ENCODE measurements around the gene S100A6.
A peak's percentile ranks its signal among the peaks of the same experiment; 100 is the strongest.
"Not testable (repeated sequence)": the region's sequence is repeated elsewhere in the genome, so short reads cannot be mapped to it uniquely, and the experiment has no call there.

Gene S100A6

GRCh38 chr1:153565529-153566374 lies 30.0 kb upstream of the S100A6 start, which contains the start of gene S100A2:
Gene S100A2 (minus strand): TSS chr1:153565844. CDS start chr1:153563877, 1,967 bp downstream.
- no peak within 1 kb of the TSS for H3K4me3 ChIP-seq (ENCODE audit: low read depth, low read length)

DNA sequence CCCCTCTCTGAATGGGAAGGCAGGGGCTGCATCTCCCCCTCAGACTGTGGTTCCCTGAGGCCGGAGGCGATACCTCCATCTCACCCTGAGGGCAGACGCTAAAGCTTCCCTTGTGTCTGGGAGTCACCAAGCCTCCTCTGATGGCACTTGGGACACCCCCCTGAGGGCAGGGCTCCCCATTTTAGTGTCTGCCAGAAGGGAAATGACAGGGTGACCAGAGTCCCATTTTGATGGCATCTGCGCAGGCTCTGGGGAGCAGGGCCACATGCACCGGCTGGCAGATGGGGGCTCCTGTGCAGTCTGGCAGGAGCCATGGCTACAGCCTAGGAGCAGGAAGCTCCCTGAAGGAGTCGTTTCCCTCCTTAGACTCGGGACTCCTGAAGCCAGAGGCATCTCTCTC lies 28.2 kb upstream of the S100A6 start:
- DNase-seq (ENCODE audit: low read depth), result no peak
- no peak overlapping the region for H3K4me3 ChIP-seq (ENCODE audit: low read depth, low read length)

More at GRCh38 chr1:153565529-153566374, 30.0 kb upstream of the S100A6 start, which contains the start of gene S100A2:
- peak; percentile 81 for DNase-seq (ENCODE audit: low read depth)

DNA sequence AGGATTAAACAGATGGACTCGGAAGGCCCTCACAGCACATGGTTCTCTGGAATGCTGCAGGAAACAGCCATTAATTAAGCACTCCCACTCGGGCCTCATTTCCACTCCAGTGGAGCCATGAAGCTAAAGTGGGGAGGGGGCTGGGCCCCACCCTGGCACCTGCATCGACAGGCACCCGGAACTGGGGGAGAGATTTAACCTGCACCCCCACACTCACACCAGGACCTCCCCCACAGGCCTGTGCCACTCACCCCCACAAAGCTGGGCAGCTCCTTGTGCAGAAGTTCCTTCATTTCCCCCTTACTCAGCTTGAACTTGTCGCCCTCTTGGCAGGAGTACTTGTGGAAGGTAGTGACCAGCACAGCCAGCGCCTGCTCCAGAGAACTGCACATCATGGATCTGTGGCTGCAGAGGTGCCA lies 27.7 kb upstream of the S100A6 start:
- H3K4me3 ChIP-seq (ENCODE audit: low read depth, low read length), result no peak overlapping the region
- no peak for DNase-seq (ENCODE audit: low read depth)

GRCh38 chr1:153562021-153562420 lies 26.2 kb upstream of the S100A6 start:
- not testable (repeated sequence) for H3K4me3 ChIP-seq (ENCODE audit: low read depth, low read length)

GRCh38 chr1:153561466-153561985 lies 25.7 kb upstream of the S100A6 start:
- DNase-seq (ENCODE audit: low read depth), result no peak
- H3K4me3 ChIP-seq (ENCODE audit: low read depth, low read length), result no peak overlapping the region

More at GRCh38 chr1:153562021-153562420, 26.2 kb upstream of the S100A6 start:
- not testable (repeated sequence) for DNase-seq (ENCODE audit: low read depth)

DNA sequence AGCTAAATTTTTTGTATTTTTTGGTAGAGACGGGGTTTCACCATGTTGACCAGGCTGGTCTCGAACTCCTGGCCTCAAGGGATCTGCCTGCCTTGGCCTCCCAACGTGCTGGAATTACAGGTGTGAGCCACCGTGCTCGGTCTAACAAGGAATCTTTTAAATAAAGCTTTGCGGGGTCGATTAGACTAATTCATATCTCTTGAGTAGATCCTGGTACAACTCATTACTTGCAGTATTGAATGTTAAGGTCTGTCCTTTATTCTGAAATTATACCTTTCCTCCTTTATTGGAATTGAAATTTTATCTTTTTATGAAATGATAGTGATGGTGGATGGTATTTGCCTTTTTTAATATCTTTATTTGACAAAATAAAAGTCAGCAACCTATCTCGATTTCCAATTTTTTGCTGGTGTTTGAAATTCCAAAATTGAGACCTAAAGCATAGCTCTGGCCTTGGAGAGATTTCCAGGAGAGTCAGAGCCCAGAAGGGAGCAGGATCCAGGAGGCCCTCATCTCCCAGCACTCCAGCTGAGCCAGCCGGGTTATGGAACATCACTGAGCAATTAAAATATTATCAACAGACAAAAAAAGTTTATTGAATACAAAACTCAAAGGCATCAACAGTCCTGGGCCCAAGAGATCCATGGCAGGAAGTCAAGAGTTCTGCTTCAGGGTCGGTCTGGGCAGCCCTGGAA lies 25.1 kb upstream of the S100A6 start:
- no peak overlapping the region for H3K4me3 ChIP-seq (ENCODE audit: low read depth, low read length)
- DNase-seq (ENCODE audit: low read depth), result no peak

GRCh38 chr1:153560241-153560640 lies 24.4 kb upstream of the S100A6 start:
- DNase-seq (ENCODE audit: low read depth), result no peak
- H3K4me3 ChIP-seq (ENCODE audit: low read depth, low read length), result no peak overlapping the region

DNA sequence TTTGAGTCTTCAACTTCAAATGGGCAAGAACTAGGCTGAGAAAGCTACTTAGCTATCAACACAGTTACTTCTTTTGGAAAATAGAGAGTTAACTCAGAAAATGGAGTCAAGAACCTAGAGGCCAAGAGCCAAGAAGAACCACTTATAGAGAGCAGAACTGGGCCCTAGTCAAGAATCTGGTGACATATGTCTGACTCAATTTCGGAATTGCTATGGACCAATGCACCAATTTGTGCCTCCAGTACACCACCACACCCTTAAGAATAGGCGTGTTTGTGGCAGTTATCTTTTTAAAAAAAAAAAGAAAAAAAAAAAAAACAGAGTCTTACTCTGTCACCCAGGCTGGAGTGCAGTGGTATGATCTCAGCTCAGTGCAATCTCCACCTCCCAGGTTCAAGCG lies 22.1 kb upstream of the S100A6 start:
- no peak overlapping the region for H3K4me3 ChIP-seq (ENCODE audit: low read depth, low read length)
- DNase-seq (ENCODE audit: low read depth), result no peak

- no peak overlapping the region for H3K4me3 ChIP-seq (ENCODE audit: low read depth, low read length)
Measured at GRCh38 chr1:153556348-153556747, 20.6 kb upstream of the S100A6 start.

GRCh38 chr1:153553830-153554541 lies 18.2 kb upstream of the S100A6 start:
- no peak for DNase-seq (ENCODE audit: low read depth)
- no peak overlapping the region for H3K4me3 ChIP-seq (ENCODE audit: low read depth, low read length)

More at GRCh38 chr1:153556348-153556747, 20.6 kb upstream of the S100A6 start:
- no peak for DNase-seq (ENCODE audit: low read depth)

- no peak overlapping the region for H3K4me3 ChIP-seq (ENCODE audit: low read depth, low read length)
- DNase-seq (ENCODE audit: low read depth), result no peak
Measured at GRCh38 chr1:153553096-153553495, 17.3 kb upstream of the S100A6 start.

GRCh38 chr1:153552335-153552734 lies 16.5 kb upstream of the S100A6 start:
- no peak overlapping the region for H3K4me3 ChIP-seq (ENCODE audit: low read depth, low read length)

DNA sequence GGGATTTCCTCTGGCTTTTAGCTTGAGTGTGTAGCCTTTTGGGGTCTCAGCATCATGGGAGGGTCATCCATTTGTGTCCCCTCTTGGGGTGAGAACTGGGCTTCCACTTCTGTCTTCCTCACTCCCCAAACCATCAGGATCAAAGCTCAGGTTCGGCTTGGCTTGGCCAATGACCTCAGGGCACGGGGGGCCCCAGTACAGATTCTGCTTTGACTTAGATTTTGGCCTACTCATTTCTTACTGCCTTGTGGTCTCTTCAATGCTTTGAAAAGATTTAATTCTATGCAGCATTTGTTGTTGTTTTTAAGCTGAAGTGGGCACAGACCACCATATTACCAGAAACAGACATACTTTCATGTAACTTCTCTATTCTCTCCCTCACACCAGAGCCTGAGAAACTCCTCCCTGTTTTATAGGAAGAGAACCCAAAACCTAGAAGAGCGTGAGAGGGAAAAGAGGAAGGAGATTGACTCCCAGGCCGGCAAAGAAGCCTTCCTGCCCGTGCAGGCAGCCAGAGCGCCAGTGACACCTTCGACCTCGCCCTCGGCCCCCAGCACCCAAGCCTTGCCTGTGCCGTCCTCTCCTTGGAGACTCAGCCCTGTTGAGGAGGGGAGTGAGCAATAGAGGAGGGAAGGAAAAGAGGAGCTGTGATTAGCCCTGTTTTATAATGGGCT lies 15.2 kb upstream of the S100A6 start:
- no peak overlapping the region for H3K4me3 ChIP-seq (ENCODE audit: low read depth, low read length)
- no peak for DNase-seq (ENCODE audit: low read depth)

More at GRCh38 chr1:153552335-153552734, 16.5 kb upstream of the S100A6 start:
- no peak for DNase-seq (ENCODE audit: low read depth)

GRCh38 chr1:153550398-153550758 lies 14.6 kb upstream of the S100A6 start:
- no peak overlapping the region for H3K4me3 ChIP-seq (ENCODE audit: low read depth, low read length)
- no peak for DNase-seq (ENCODE audit: low read depth)

- DNase-seq (ENCODE audit: low read depth), result no peak
- no peak overlapping the region for H3K4me3 ChIP-seq (ENCODE audit: low read depth, low read length)
Measured at GRCh38 chr1:153549741-153550397, 14.1 kb upstream of the S100A6 start.

GRCh38 chr1:153548722-153549688 lies 13.2 kb upstream of the S100A6 start, which contains the start of gene S100A3:
Gene S100A3 (minus strand): TSS chr1:153549258. CDS start chr1:153548485, 773 bp downstream.
- H3K4me3 ChIP-seq (ENCODE audit: low read depth, low read length), result no peak within 1 kb of the TSS
- peak; percentile 65 for DNase-seq (ENCODE audit: low read depth)
